Panc1 (cell line): ENCODE measurements around the gene NOX5. TPM values are rescaled to one million over a fixed set of nuclear protein-coding genes. Genes with fewer than 3 reads are reported as not detected.

Experiments used
- ATAC-seq: fragments of 200-7000 bp; cut with Tn5 transposase; 2 replicates; pipeline ENCODE4 v1.9.1; 2020; ENCODE audit warnings: mild to moderate bottlenecking, moderate library complexity
- BruUV-seq: library from RNA; stranded (reverse); fragments of 400-500 nt; replicated peaks from 2 replicates; lab custom pipeline; 2021; lab: Mats Ljungman, UMichigan
- CTCF ChIA-PET: fragments of 300-600 bp; sonication (Branson Sonifier 250); formaldehyde crosslinking; loops from one replicate; lab custom pipeline; 2022; ENCODE audit warnings: antibody characterized with exemption; lab: Charles Lee
- POLR2A ChIA-PET: fragments of 300-600 bp; sonication (Branson Sonifier 250); formaldehyde crosslinking; loops from one replicate; lab custom pipeline; 2022; ENCODE audit warnings: antibody characterized with exemption; lab: Charles Lee
- DNase-seq: peaks from one replicate; pipeline ENCODE4 v3.0.0-alpha.2; 2010; ENCODE audit warnings: low read depth, low spot score
- H3K27ac ChIP-seq: 2 replicates; pipeline ENCODE4 v1.5.1; 2011; ENCODE audit warnings: mild to moderate bottlenecking, low read length, inconsistent platforms
- H3K27me3 ChIP-seq: fragments of 200-500 bp; sonication (Bioruptor generic); 2 replicates; pipeline ENCODE4 v1.6.0; 2014; ENCODE audit warnings: low read length, inconsistent platforms; ENCODE audit not compliant: control insufficient read depth, insufficient read depth
- H3K36me3 ChIP-seq: fragments of 200-500 bp; sonication (Bioruptor generic); 2 replicates; pipeline ENCODE4 v1.5.1; 2014; ENCODE audit warnings: inconsistent platforms, mild to moderate bottlenecking, low read length, moderate library complexity; ENCODE audit not compliant: control insufficient read depth, insufficient read depth
- H3K4me1 ChIP-seq: 2 replicates; pipeline ENCODE4 v1.5.1; 2011; ENCODE audit warnings: inconsistent platforms, mild to moderate bottlenecking, low read length, moderate library complexity; ENCODE audit not compliant: control insufficient read depth, insufficient read depth
- H3K4me3 ChIP-seq, 2 experiments: 2 replicates each; pipeline ENCODE4 v1.5.1; 2011 to 2012; ENCODE audit warnings: low read depth in 2 of 2, low read length in 2 of 2, mild to moderate bottlenecking in 2 of 2, inconsistent platforms in 1 of 2, moderate library complexity in 1 of 2
- H3K9me3 ChIP-seq: fragments of 200-500 bp; sonication (Bioruptor generic); 2 replicates; pipeline ENCODE4 v1.5.1; 2014; ENCODE audit warnings: low read depth, mild to moderate bottlenecking, inconsistent platforms, low read length, moderate library complexity; ENCODE audit not compliant: control insufficient read depth, insufficient read depth
- CTCF ChIP-seq: fragments of 450-650 bp; IDR thresholded peaks from 2 replicates; pipeline ENCODE4 v1.5.1; 2017; ENCODE audit warnings: mild to moderate bottlenecking
- POLR2AphosphoS5 ChIP-seq: IDR thresholded peaks from 2 replicates; pipeline ENCODE4 v1.6.1; 2012; ENCODE audit warnings: mild to moderate bottlenecking, low read depth, low read length, moderate library complexity
- REST ChIP-seq, 2 experiments: IDR thresholded peaks; 2 replicates each; pipeline ENCODE4 v1.6.1; 2011 to 2012; ENCODE audit warnings: low read depth in 2 of 2, control low read depth in 1 of 2, low read length in 1 of 2, mild to moderate bottlenecking in 1 of 2, moderate library complexity in 1 of 2; ENCODE audit not compliant: insufficient read depth in 1 of 2
- SIN3A ChIP-seq: IDR thresholded peaks from 2 replicates; pipeline ENCODE4 v1.6.1; 2012; ENCODE audit warnings: low read depth, mild to moderate bottlenecking, low read length, moderate library complexity, borderline replicate concordance; ENCODE audit not compliant: insufficient read depth
- TCF7L2 ChIP-seq: IDR thresholded peaks from 2 replicates; pipeline ENCODE4 v1.6.1; 2011; ENCODE audit warnings: mild to moderate bottlenecking, low read depth, low read length, inconsistent platforms
- in situ Hi-C: cut with HindIII; loops from 2 replicates; pipeline ENCODE4 v1.10.0; 2016; ENCODE audit warnings: low sequenced_read_pairs, low pct_unique_long_range_greater_than_20kb
- intact Hi-C: fragments of 100-400 bp; cut with micrococcal nuclease; formaldehyde crosslinking; loops from one replicate; pipeline ENCODE4 v1.10.0; 2022; ENCODE audit not compliant: unreplicated experiment
- total RNA-seq: library from RNA; stranded (reverse); gene quantifications from one replicate; pipeline ENCODE4 v1.2.1, GENCODE V29; 2021; ENCODE audit not compliant: unreplicated experiment

The NOX5 gene
- total RNA-seq, 1 experiment from 2014 or later, result 0.26 TPM

- no peak for TF ChIP-seq TCF7L2
- TF ChIP-seq SIN3A, result no peak
- TF ChIP-seq CTCF, result no peak
- TF ChIP-seq REST (IDR thresholded peaks at IDR 0.05; ENCODE audit: insufficient read depth in 1 of 2, low read depth in 2 of 2, low read length in 1 of 2), result no peak
- TF ChIP-seq POLR2AphosphoS5, result no peak
- POLR2A ChIA-PET, result no interaction called here
- no TSS peak for BruUV-seq
- intact Hi-C loops, result no loop called here
- Histone ChIP-seq H3K4me1 (no peaks in the 10 kb centered on the region), H3K27ac (no peak overlapping the region), H3K36me3 (no peaks in the 10 kb centered on the region), H3K9me3 (no peaks in the 10 kb centered on the region), H3K27me3 (peaks cover 5% of the 10 kb centered on the region), H3K4me3 (no peak overlapping the region)
- CTCF ChIA-PET, result interaction anchor here (0.6 to 1.0 kb wide), 2 partner anchors 9 to 268 kb away, joined by 5 to 10 read pairs; no protein-coding TSS in a partner anchor
- in situ Hi-C loops, result no loop called here
- DNase-seq (no peak), ATAC-seq (no peak)
Measured at GRCh38 chr15:69025320-69025719, 10.8 kb downstream of the NOX5 start.

- CTCF ChIA-PET, result no interaction called here
- ATAC-seq, result no peak
- no peak for TF ChIP-seq POLR2AphosphoS5
- no peak for TF ChIP-seq TCF7L2
- TF ChIP-seq CTCF, result no peak
- no peak for TF ChIP-seq SIN3A
- TF ChIP-seq REST (IDR thresholded peaks at IDR 0.05; ENCODE audit: insufficient read depth in 1 of 2, low read depth in 2 of 2, low read length in 1 of 2), result no peak
- no peaks in the 10 kb centered on the region for H3K36me3 ChIP-seq
- in situ Hi-C loops, result no loop called here
- H3K27ac ChIP-seq, result no peak overlapping the region
- POLR2A ChIA-PET, result no interaction called here
- H3K27me3 ChIP-seq, result peaks cover 5% of the 10 kb centered on the region; the same call in 1 of the 2 replicates
- H3K9me3 ChIP-seq, result no peaks in the 10 kb centered on the region
- BruUV-seq, result no TSS peak
- no peaks in the 10 kb centered on the region for H3K4me1 ChIP-seq
- no peak for DNase-seq
- intact Hi-C loops, result no loop called here
- no peak overlapping the region for H3K4me3 ChIP-seq
Measured at GRCh38 chr15:69026355-69026754, 11.9 kb downstream of the NOX5 start.
